Measurements from ENCODE around the gene APBB1.

The APBB1 gene

DNA sequence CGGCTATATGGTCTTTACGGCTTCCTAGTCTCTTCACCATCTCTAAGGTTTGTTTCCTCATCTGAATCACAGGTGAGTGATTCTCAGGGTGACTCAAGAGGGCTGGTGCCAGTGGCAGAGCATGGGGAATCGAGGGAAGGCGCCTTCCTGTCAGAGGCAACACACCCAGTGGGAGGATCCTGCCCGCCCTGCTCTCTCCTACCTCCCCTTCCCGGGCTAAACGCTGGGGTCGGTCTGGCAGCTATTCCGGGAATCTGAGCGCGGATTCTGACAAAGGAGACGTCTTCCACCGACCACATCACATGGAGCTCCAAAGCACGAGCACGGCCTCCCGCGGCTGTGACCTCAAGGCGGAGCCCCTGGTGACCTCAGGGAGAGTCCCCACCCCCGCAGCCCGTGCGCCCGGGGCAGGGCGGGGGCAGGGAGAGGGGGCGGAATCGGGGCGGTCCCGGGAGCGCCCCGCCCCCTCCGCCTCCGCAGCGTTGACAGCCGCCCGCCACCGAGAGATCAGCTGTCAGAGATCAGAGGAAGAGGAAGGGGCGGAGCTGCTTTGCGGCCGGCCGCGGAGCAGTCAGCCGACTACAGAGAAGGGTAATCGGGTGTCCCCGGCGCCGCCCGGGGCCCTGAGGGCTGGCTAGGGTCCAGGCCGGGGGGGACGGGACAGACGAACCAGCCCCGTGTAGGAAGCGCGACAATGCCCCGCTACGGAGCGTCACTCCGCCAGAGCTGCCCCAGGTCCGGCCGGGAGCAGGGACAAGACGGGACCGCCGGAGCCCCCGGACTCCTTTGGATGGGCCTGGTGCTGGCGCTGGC is 28.8 kb downstream of the APBB1 start, which contains the start of gene SMPD1:
Gene SMPD1 (plus strand): TSS at position 570 of the 813 bp plus-strand sequence. CDS start 125 bp downstream, at position 695.
- DNase-seq (ENCODE audit: low read depth), result peak; percentile 82
- peak within 1 kb of the TSS; percentile 77 for H3K4me3 ChIP-seq (ENCODE audit: control insufficient read depth, low read depth, low read length)
- TF ChIP-seq, protein P1, sequence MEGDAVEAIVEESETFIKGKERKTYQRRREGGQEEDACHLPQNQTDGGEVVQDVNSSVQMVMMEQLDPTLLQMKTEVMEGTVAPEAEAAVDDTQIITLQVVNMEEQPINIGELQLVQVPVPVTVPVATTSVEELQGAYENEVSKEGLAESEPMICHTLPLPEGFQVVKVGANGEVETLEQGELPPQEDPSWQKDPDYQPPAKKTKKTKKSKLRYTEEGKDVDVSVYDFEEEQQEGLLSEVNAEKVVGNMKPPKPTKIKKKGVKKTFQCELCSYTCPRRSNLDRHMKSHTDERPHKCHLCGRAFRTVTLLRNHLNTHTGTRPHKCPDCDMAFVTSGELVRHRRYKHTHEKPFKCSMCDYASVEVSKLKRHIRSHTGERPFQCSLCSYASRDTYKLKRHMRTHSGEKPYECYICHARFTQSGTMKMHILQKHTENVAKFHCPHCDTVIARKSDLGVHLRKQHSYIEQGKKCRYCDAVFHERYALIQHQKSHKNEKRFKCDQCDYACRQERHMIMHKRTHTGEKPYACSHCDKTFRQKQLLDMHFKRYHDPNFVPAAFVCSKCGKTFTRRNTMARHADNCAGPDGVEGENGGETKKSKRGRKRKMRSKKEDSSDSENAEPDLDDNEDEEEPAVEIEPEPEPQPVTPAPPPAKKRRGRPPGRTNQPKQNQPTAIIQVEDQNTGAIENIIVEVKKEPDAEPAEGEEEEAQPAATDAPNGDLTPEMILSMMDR (conservative IDR thresholded peaks at IDR 0.05; ENCODE audit: control insufficient read depth, insufficient read depth, low read depth, low read length), result no peak

DNA sequence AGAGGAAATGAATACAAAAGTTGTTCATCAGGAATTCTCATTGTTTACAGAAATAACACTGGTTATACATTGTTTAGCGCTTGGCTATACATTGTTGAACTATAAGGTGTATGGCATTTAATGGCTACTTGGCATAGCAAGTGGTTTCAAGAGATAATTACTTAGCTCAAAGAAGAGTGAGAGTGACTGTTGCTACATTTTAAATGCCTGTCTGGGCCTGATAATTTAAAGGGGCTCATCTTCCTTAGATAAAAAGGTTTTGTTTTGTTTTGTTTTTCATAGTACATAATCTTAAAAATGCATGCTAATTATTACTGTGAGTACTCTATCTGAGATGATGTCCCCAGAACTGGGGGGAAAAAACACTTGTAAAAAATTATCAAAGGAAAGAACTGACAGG is 30.1 kb downstream of the APBB1 start:
- no peak for DNase-seq (ENCODE audit: low read depth)
- TF ChIP-seq, protein P1 (conservative IDR thresholded peaks at IDR 0.05; ENCODE audit: control insufficient read depth, insufficient read depth, low read depth, low read length), result no peak

DNA sequence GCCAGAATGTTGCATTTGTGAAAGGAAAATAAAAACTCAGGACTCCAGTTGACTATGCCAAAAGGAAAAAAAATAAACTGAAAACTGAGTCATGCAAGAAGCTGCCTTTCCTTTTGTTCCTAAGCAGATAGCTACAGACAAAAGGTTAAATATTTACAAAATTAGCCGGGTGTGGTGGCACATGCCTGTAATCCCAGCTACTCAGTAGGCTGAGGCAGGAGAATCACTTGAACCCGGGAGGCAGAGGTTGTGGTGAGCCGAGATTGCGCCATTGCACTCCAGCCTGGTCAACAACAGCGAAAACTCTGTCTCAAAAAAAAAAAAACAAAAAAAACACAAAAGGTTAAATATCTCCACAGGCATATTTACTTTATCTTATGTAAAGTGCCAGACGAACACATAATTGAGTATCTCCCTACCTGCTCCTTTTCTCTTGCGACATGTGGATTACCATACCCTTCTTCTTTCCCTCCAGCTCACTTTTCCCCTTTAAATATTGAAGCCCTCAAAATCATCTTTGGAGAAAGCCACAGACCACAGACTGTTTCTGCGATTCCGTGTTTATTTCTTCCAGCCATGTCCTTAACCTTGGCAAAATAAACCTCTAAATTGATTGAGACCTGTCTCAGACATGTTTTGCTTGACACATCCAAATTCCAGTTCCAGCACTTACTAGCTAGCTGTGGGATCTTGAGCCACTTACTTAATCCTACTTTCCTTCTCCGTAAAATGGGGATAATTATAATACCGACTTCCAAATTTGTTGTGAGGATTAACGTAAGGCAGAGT is 30.9 kb downstream of the APBB1 start:
- DNase-seq (ENCODE audit: low read depth), result peak; percentile 41
- TF ChIP-seq, protein P1 (conservative IDR thresholded peaks at IDR 0.05; ENCODE audit: control insufficient read depth, insufficient read depth, low read depth, low read length), result no peak
- no peak overlapping the region for H3K4me3 ChIP-seq (ENCODE audit: control insufficient read depth, low read depth, low read length)

More for the DNA sequence above, 30.1 kb downstream of the APBB1 start:
- H3K4me3 ChIP-seq (ENCODE audit: control insufficient read depth, low read depth, low read length), result no peak overlapping the region

DNA sequence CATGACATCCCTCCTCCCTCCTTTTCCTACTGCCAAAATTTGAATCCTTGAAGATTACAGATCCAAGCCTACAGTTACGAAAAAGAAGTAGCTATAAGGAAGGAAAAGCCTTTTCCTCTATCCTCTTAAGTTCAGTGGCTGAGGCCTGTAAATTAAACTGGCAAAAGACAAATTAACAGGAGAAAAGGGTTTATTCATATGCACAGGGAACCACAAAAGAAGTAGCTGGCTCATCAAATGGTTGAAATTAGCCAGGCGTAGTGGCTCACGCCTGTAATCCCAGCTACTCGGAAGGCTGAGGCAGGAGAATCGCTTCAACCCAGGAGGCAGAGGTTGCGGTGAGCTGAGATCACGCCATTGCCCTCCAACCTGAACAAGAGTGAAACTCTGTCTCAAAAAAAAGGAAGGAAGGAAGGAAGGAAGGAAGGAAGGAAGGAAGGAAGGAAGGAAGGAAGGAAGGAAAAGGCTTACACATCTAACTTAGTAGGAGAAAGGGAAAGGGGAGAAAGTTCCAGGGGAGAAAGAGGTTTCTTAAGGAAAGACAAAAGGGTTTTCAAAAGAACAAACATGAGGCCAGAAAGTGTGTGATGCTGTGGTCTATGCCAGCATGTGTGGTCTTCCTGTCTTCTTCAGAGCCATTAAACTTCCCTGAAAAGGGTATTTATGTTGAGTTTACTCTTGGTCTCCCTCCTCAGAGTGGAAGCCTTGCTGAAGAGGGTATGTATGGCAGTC is 33.7 kb downstream of the APBB1 start:
- TF ChIP-seq, protein P1 (conservative IDR thresholded peaks at IDR 0.05; ENCODE audit: control insufficient read depth, insufficient read depth, low read depth, low read length), result no peak
- H3K4me3 ChIP-seq (ENCODE audit: control insufficient read depth, low read depth, low read length), result no peak overlapping the region
- no peak for DNase-seq (ENCODE audit: low read depth)

DNA sequence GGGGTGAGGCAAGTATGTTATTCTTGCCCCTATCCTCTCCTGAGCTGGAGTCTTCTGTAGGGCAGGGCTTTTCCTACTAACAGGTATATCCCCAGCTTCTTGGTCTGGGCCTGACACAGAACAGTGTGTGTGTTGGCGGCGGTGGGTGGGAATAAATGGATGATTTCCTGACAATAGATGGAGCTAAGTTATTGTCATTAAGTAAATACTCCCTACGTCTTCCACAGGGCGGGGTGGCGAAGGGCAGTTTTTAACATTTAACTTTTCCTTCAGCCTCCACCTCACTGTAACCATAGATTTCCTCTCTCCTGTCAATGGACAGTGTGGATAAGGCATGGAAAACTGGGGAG is 40.3 kb downstream of the APBB1 start:
- TF ChIP-seq, protein P1 (conservative IDR thresholded peaks at IDR 0.05; ENCODE audit: control insufficient read depth, insufficient read depth, low read depth, low read length), result no peak
- H3K4me3 ChIP-seq (ENCODE audit: control insufficient read depth, low read depth, low read length), result no peak overlapping the region
- no peak for DNase-seq (ENCODE audit: low read depth)

DNA sequence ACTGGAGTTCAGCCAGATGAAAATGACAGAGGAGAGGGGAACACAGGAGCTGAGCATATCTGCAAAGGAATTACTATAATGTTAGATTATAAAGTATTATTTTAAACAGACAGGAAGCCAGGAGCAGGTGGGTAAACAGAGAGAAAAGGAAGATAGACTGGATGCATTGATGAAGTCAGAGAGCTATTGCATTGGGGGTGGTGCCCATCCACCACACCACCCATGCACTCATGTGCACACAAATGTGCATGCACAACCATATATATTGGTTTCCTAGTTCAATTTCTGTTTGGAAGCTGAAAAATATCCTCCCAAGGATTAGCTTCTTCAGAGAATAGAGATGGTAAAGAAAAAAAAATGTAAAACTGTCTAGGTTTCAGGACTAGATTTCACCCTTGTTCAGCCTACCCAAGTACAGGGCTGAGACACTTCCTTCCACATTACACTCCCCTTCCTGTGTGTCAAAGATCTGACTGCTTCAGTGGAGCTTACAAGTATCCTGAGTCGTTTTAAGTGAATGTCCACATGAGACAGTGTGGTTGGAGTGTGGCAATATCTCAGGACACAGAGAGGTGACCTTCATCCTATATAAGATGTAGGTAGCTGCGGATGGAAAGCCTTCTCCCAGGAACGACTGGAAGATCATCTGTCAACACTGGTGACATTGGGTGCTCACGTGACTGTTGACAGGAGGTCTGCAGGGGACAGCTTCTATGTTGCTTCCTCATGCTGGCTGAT is 40.8 kb downstream of the APBB1 start:
- no peak for DNase-seq (ENCODE audit: low read depth)
- H3K4me3 ChIP-seq (ENCODE audit: control insufficient read depth, low read depth, low read length), result no peak overlapping the region
- TF ChIP-seq, protein P1 (conservative IDR thresholded peaks at IDR 0.05; ENCODE audit: control insufficient read depth, insufficient read depth, low read depth, low read length), result no peak
